Mucosa of gallbladder (tissue), 1 donor: ENCODE data around the gene ZNF44. TPM values are rescaled to one million over a fixed set of nuclear protein-coding genes. Genes with fewer than 3 reads are reported as not detected.

ENCODE experiments used
- DNase-seq: peaks from one replicate; pipeline ENCODE4 v3.0.0-alpha.2; 2020; ENCODE audit warnings: low spot score
- total RNA-seq: library from RNA; stranded (reverse); gene quantifications from one replicate; pipeline ENCODE4 v1.2.1, GENCODE V29; 2021
- donor health status: DM: no; HTN: no; CAD: no.

ZNF44 gene
- total RNA-seq, 1 donor from 2014 or later: 10.6 TPM

DNA sequence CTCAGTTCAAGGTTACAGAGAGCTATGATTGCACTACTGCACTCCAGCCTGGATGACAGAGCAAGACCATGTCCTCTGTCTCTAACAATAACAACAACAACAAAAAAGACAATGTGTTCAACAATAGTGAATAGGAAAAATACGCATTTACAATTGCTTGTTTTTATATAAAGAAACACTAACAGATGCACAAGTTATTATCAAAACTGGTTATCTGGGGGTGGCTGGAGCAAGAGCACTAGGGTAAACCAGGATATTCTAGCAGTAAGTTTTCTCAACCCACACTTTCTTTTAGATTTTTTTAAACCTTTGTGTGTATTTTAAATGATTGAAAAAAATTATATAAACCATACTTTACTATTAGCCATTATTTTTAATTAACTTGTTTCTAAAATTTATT, 33.1 kb downstream of the ZNF44 start:
- DNase-seq: no peak

DNA sequence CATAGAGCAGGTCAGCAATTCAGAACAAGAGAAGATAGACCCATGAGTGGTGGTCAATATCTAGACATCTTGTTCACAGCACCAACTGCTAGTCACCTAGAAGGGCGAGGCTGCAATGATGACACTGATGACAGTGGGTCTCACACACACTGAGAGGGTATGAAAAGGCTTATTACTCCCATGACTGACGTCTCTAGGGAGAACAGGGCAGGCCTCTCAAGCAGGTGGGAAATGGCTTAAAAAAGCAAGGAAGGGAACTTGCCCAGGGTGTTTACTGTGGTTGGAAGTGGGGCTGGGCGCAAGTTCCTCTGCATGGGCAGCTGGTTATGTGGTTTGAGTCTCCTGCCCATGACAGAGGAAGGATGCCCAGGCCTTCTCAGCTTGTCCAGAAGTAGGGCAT, 33.8 kb downstream of the ZNF44 start:
- DNase-seq: no peak

- no peak for DNase-seq
These were observed 34.4 kb downstream of the ZNF44 start for GRCh38 chr19:12260236-12260635.

DNA sequence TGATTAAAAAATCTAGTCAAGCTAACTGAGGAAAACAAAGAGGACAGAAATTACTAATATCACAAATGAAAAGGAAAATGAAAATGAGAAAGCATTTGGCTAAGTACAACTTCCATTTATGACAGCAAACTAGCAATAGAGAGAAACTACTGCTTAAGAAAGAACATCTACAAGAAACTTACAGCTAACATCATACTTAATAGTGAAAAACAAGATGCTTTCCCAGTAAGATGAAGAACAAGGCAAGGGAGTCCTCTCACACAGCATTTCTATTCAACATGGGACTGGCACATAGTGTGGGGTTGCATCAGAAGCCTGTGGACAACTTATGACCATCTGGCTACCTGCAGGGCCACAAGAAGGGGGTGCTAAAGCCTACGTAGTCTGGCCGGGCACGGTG, 39.3 kb downstream of the ZNF44 start:
- DNase-seq: no peak

DNA sequence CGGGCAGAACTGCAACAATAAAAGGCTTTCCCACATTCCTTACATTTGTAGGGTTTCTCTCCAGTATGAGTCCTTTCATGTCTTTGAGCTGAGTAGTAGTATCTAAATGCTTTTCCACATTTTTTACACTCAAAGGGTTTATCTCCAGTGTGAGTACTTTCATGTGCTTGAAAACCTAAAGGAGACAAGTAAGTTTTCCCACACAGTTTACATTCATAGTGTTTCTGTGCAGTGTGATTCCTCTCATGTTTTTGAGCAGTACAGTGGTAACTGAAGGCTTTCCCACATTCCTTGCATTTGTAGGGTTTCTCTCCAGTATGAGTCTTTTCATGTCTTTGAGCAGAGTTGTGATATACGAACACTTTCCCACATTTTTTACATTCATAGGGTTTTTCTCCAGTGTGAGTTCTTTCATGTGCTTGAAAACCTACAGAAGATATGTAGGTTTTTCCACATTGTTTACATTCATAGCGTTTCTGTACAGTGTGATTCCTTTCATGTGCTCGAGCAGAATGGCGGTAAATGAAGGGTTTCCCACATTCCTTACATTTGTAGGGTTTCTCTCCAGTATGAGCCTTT, 47.0 kb downstream of the ZNF44 start:
- DNase-seq: no peak

DNA sequence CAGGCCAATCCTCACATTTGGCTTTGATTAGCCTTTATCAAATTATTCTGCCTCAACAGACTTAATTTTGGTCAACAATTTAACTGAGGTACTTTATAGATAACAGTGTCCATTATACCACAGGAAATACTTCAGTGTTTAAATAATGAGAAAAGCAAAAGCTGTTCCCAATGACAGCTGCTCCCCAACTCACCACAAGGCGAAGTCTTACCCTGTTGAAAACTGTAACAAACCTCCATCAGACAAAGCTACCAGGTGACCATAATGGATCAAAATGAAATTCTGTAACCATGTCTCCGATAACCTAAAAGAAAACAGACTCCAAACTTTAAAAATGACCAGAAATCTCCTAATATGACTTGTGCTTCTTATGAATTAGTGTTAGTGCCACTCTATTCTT, 50.3 kb downstream of the ZNF44 start:
- DNase-seq: no peak

DNA sequence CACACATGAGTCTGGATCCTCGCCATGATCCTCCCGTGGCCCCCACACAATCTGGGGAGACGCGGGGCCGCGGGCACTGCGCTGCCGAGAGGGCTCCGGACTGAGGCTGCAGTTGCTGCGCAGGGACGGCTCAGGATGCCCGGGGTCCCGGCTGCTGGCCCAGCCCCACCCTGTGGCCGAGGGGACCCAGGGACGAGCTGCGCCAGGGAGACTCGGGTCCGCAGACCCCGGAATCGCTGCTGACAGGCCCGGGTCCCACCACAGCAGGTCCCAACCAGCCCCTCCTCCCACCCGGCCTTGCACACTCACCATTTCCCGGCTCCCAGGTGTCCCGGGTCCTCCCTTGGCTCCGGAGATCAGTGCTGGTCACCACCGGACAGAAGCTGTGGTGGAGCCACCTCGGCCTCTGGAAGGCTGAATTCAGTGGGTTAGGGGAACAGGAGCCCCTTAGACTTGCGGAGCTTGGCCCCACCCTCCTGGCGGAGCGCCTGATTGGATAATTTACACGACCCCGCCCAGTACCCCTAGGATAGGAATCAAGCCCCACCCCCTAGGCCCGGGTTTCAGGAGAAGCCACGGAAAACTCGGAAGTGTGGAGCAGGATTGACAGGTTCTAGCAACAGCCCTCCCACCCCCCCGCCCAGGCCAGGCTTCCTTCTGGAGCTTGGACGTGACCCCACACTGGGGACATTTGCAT, 57.4 kb downstream of the ZNF44 start:
- DNase-seq: no peak

GRCh38 chr19:12232961-12233360, 61.7 kb downstream of the ZNF44 start:
- no peak for DNase-seq

DNA sequence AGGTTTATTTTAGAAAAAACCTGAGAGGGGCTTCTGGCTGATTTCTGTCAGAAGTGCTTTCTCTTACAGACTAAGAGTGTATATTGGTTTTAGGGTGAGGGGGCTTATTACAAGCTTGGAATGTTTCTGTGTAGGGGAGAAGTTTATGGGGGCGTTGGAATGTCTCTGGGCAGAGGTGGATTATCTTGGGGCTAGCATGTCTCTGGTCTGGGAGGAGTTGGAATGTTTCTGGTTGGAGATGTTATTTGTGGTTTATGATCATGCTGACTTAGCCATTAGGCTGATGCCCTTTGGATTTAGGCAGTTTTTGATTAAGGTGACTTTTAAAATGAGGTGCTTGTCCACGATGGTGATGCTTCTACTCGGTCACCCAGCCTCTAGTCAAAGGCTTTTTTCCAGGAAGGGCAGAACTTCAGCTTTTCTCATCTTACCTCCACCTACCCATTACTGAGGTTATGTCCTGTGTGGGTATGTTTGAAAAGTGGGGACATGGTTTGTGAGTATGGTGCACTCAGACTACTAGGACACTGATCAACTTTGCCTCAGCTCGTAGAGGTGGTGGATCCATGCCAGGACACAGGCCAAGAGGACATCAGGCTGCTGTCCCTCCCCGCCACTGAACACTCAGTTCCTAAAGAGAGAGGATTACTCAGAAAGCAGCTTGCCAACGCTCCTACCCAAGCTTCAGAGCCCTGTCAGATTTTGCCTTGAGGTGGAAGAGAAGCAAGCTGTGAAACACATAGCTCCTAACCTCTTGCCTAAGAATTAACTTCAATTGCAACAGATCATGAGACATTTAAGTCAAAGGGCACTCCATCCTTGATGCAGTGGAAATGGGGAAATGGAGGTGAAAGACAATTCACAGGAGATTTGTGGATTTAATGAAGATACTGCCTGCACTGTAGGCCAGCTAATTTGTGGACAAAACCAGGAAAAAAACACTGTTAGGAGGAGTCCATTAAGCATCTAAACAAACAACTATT, 63.6 kb downstream of the ZNF44 start:
- DNase-seq: no peak

DNA sequence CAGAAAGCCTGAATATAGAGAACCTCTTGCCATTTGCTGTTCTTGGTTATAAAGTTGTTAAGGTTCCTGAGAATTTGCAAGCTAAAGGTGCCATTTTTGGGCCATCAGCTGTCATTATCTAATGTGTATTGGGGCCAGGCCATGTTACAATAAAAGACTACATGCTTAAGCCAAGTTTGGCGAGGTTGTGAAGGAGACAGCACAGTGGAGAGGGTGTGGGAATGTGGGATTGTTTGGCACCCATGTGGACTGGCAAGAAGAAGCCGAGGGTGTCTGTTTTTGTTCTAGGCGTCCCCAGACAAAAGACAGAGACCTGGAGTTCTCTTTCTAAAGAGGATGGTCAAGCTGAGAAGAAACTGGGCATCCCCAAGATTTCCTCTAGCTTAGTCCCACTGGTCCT, 64.7 kb downstream of the ZNF44 start:
- DNase-seq: no peak

DNA sequence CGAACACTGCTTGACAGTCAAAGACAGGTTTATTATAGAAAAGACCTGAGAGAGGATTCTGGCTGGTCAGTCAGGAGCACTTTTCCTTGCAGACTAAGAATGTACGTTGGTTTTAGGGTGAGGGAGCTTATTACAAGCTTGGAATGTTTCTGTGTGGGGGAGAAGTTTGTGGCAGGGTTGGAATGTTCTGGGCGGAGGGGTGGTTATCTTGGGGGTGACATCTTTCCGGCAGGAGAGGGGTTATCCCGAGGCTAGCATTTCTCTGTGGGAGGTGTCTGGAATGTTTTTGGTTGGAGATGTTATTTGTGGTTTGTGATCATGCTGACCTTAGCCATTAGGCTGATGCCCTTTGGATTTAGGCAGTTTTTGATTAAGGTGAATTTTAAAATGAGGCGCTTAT, 70.0 kb downstream of the ZNF44 start:
- no peak for DNase-seq

DNA sequence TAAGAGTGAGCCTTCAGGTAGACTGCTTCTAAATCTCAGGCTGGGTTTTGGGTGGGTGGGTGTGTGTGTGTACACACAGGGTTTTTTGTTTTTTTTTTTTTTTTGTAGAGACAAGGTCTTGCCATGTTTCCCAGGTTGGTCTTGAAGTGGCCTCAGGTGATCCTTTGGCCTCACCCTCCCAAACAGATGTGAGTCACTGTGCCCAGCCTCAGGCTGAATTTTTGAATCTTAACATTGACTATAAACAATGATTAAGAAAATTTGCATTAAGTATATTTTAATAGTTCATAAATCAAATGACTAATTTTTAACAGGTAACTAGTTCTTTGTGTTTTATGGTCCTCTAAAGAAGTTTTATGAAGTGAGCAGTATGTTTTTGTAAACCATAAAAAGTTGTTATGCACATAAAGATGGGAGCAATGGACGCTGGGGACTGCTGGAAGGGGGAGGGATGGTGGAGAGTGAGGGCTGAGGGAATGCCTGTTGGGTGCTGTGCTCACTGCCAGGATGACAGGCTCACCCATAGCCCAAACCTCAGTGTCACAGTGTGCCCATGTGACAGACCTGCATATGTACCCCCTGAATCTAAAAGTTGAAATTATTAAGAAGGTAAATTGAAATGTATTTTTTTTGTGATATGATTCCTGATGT, 71.6 kb downstream of the ZNF44 start:
- no peak for DNase-seq

Other genes starting within 250 kb of the ZNF44 start
- 0.17 TPM for gene ZNF878, start 241.9 kb downstream of the ZNF44 start, total RNA-seq
- 12.2 TPM for gene ZNF844, start 230.2 kb downstream of the ZNF44 start, total RNA-seq
- 3.4 TPM for gene ZNF20, start 154.5 kb downstream of the ZNF44 start, total RNA-seq
- 5.9 TPM for gene ZNF625, start 138.1 kb downstream of the ZNF44 start, total RNA-seq
- 8.8 TPM for gene ZNF136, start 131.8 kb downstream of the ZNF44 start, total RNA-seq
- 2.9 TPM for gene ZNF563, start 38.8 kb upstream of the ZNF44 start, total RNA-seq
- gene ZNF442, start 70.8 kb upstream of the ZNF44 start, total RNA-seq: 3.4 TPM
- 9.7 TPM for gene ZNF799, start 106.4 kb upstream of the ZNF44 start, total RNA-seq
- 6.7 TPM for gene ZNF443, start 146.1 kb upstream of the ZNF44 start, total RNA-seq
- gene ZNF709, start 189.9 kb upstream of the ZNF44 start, total RNA-seq: 3.7 TPM